Renal cortical epithelial cell (primary cell): ENCODE results near the gene CCDC85C. TPM values are rescaled to one million over a fixed set of nuclear protein-coding genes. Genes with fewer than 3 reads are reported as not detected.

Experiments
- DNase-seq: peaks from one replicate; pipeline ENCODE4 v3.0.0-alpha.2; 2011; ENCODE audit warnings: low read depth
- total RNA-seq: library from RNA; depleted of rRNA; stranded (reverse); fragments of >200 nt; gene quantifications from 2 replicates; pipeline ENCODE4 v1.2.3, GENCODE V29; 2014

CCDC85C gene
- total RNA-seq, 1 donor from 2014 or later, result 11.0 TPM

GRCh38 chr14:99559286-99559990 lies 44.6 kb downstream of the CCDC85C start:
- no peak for DNase-seq

DNA sequence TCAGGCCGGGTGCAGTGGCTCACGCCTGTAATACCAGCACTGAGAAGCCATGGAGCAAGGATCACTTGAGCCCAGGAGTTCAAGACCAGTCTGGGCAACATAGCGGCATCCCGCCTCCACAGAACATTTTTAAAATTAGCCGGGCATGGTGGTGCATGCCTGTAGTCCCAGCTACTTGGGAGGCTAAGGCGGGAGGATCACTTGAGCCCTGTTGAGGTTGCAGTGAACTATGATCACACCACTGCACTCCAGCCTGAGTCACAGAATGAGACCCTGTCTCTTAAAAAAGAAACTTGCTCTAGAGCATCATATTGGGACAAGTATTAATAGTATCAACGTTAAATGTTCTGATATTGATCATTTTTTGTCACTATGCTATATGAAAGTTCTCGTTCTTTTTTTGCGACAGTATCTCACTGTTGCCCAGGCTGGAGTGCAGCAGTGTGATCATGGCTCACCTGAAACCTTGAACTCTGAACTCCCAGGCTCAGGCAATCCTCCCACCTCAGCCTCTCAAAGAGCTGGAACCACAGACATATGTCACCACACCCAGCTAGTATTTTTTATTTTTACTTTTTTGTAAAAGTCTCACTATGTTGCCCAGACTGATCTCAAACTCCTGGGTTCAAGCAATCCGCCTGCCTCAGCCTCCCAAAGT lies 47.7 kb downstream of the CCDC85C start:
- DNase-seq, result no peak

DNA sequence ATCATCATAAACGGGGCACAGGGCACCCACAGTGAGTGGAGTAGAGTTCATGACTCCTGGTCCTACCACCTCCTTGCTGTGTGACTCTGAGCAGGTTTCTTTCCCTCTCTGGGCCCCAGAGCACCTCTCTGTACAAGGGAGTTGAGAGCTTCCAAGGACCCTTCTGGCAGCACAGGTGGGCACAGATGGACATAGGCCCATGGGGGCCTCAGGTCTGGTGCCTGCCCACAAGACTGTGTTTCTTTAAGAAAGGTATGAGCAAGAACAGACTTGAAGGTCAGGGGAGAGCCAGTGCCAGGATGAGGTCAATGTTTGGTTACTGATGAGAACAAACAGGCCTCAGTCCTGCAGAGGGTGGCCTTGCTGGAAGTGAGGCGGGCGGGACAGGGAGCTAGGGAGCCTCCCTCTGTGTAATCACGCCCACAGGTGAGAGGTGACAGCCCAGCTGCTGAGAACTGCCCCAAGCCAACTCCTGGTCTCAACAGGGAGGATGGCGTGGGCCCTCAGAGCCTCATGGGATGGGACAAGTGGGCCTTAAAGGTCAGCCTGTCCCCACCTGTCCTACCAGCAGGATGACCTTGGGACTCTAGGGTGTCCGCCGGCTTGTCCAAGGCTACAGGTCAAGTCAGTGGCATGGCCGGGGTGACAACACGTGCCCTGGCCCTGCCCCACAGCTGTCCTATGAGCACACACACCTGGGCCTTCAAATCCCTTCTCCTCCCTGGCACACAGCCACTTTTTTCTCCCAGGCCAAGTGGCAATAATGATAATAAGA lies 49.1 kb downstream of the CCDC85C start:
- no peak for DNase-seq

DNA sequence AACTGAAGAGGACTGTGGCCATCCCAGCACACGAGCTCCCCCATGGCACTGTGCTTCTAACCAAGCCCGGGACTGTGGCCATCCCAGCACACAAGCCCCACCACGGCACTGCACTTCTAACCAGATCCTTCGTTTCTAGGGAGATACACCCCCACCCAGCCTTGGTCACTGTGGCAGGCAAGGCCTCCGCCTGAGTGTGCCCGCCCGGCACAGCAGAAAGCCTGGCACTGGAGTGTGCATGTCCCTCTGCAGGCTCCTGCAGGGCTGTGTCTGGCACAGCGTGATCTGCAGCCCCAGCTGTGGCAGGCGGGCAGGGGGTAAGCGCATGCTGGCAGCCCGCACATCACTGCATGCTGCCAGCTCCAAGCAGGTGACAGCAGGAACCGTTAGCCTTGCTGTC lies 49.8 kb downstream of the CCDC85C start:
- DNase-seq, result no peak

GRCh38 chr14:99552572-99553216 lies 51.3 kb downstream of the CCDC85C start:
- DNase-seq, result no peak

DNA sequence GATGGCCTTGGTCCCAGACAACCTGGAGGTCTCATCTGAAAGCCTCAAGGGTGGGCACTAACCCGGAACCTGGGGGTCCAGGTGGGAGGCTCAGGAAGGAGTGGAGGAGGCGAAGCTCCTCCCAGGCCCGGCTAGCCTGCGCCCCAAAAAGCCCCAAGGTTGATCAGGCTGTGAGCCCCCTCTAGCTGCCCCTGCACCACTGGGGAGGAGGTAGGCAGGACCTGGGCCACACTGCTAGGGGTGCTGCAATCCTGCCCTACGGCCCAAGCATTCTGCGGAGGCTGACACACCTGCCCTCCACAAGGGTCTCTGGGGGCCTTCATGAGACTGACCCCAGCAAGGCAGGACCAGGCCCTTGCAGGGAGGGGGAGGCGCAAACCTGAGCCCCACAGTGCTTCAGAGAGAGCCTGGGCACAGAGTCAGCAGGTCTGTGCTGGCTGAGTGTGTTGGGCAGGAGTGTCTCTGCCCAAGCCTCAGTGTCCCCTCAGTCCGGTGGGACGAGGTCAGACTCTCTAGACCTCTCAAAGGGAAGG lies 51.9 kb downstream of the CCDC85C start:
- DNase-seq, result no peak

DNA sequence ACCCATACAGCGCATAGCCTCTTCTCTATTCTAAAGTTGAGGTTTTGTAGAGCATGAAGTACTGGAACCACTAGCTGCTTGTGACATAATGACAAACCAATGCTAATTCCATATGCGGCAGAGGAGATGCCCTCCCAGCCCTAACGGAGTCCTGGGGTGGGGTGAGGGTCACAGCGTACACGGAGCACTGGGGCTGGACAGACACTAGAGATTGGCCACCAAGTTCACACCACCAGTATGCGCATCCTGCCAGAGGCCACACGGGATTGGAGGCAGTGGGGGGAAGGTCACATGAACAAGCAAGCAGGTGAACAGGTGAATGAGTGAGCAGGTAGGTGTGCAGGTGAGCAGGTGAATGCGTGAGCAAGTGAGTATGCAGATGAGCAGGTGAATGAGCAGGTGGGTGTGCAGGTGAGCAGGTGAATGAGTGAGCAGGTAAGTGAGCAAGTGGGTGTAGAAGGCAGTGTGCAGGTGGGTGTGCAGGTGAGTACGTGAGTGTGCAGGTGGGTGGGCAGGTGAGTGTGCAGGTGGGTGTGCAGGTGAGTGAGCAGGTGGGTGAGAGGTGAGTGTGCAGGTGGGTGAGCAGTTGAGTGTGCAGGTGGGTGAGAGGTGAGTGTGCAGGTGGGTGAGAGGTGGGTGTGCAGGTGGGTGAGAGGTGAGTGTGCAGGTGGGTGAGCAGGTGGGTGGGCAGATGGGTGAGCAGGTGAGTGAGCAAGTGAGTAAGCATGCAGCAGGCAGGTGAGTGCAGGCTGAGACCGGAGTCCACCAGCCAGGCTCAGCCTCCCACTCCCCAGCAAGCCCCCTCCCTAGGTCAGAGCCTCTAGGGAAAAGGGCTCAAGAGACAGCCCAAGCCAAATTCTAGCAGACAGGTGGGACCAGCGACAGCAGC lies 52.7 kb downstream of the CCDC85C start:
- DNase-seq, result no peak

- no peak for DNase-seq
Measured at GRCh38 chr14:99550387-99550992, 53.5 kb downstream of the CCDC85C start.

DNA sequence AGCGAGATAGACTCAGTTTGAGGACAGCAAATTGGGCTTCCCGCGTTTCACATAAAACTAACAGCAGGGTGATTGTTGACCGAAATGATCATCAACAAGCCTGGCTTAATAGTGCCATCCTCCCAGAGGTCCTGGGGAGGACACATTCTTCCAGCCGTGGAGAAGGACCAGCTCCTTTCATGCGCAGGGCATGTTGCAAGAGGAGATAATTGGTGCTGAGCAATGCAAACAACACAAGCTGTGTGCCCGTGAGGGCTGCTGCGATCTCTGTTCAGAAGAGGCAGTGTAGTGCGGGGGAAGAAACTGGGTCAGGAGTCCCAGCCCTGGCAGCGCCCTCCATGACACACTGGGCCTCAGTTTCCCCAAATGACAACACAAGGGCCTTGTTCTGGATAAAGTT lies 54.3 kb downstream of the CCDC85C start:
- no peak for DNase-seq

DNA sequence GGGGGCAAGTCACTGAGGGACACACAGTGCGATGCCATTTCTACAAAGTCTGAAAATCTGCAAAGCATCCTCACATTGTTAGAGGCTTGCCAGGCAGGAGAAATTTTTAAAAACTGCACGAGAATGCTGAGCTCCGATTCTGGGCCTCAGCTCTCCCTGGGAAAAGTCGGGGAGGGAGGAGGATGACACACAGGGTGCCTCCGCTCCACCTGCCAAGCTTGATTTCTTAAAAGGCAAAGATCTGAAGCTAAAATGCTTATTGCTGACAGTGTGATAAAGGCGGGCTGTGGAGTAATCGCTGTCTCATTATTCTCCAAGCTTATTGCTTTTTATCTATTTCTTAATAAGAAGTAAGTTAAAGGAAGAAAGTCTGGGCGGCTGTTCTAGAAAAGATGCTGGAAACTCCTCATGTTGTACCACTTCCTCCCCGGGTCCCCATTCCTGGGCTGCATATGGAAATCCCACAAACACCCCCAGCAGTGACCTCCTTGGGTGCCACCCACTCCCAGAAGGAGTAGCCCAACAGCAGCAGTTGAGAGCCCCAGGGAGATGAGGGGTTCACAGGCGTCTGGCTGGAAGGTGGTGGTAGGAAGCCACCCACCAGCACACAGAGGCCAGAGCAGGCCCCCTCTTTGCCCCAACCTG lies 55.0 kb downstream of the CCDC85C start:
- DNase-seq, result no peak

GRCh38 chr14:99548255-99548654 lies 55.8 kb downstream of the CCDC85C start:
- no peak for DNase-seq

DNA sequence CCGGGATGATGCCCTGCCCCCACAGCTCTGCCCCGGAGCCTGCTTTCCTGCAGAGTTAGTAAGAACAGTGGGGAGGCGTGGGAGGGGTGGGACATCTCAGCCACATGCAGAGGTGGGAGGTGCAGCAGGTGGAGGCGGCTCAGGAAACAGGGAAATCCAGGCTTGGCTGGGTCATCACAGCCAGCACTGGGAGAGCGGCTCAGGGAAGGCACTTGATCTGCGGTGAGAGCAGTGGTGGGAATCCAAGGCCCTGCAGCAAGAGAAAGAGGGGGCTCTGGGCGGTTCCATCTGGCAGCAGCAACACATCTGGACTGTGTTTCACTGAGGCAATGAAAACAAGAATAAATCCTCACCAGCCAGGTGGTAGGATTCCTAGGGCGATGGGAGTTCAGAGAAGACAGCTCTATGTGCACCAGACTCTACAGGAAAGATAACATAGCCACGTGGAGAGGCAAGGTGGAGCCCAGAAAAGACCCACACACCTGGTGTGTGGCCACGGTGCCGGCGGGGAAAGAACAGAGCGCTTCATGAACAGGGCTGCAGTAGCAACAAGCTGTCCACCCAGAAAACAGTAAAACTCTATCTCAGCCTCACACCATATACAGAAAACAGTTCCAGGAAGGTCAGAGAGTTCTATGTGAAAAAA lies 57.6 kb downstream of the CCDC85C start:
- no peak for DNase-seq

- no peak for DNase-seq
Measured at GRCh38 chr14:99545586-99545985, 58.4 kb downstream of the CCDC85C start.

GRCh38 chr14:99544991-99545390 lies 59.0 kb downstream of the CCDC85C start:
- DNase-seq, result no peak

DNA sequence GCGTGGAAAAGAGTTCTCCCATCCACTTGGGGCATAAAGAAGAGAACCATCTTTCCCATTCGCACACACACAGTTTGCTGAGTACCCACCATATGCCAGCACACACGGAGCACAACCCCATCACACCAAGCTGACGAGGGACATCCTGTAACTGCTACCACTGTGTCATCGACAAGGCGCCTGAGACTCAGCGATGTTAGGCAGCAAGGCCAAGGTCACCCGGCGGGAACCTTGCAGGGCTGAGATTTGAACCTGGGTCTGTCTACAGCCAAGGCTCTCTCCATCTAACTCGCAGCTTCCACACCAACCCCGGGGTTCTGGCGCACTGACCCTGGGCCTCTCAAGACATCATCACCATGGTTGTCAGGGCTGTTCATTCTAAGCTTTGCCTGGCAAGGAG lies 60.0 kb downstream of the CCDC85C start:
- no peak for DNase-seq

GRCh38 chr14:99543370-99543769 lies 60.6 kb downstream of the CCDC85C start:
- no peak for DNase-seq

DNA sequence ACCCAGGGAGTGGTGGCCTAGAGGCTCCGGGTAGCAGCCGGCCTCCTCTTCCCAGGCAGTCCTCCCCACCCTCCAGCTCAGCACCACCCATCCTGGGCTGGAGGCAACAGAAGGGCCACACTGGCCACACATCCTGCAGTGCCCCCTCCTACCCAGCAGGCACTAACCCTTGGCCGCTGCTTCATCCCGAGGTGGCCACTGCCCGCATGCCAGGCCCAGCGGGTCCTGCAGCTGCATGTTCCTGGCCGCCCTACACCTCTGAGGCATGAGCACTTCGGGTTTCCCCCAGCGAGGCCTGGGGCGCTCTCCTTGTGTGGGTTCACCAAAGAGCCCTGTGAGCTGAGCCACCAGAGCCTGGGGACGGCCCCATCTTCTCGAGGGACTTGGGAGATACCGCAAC lies 61.4 kb downstream of the CCDC85C start:
- DNase-seq, result no peak

GRCh38 chr14:99541677-99542470 lies 62.1 kb downstream of the CCDC85C start:
- DNase-seq, result no peak

DNA sequence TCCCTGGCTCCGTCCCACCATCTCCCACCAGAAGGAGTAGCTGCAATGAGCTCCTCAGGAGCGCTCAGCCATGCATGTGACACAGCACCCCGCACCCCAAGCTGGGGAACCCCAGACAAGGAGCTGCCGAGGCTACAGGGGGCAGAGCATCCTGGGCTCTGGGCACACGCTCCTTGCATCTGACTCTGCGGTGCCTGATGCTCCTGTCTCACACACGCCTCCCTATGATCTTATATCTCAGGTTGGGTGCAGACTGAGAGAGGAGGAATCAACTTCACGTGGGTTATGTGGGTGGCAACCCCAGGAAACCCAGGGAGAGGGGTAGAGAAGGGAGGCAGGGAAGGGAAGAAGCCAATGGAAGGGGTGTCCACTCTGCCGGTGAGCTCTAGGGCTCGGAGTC lies 62.8 kb downstream of the CCDC85C start:
- no peak for DNase-seq
